OCI-M1 (cell line): ENCODE data around the gene NUP214.

Experiments used
- DNase-seq: peaks from one replicate; lab custom pipeline; 2025; lab: John Stamatoyannopoulos, UW

The NUP214 gene

DNA sequence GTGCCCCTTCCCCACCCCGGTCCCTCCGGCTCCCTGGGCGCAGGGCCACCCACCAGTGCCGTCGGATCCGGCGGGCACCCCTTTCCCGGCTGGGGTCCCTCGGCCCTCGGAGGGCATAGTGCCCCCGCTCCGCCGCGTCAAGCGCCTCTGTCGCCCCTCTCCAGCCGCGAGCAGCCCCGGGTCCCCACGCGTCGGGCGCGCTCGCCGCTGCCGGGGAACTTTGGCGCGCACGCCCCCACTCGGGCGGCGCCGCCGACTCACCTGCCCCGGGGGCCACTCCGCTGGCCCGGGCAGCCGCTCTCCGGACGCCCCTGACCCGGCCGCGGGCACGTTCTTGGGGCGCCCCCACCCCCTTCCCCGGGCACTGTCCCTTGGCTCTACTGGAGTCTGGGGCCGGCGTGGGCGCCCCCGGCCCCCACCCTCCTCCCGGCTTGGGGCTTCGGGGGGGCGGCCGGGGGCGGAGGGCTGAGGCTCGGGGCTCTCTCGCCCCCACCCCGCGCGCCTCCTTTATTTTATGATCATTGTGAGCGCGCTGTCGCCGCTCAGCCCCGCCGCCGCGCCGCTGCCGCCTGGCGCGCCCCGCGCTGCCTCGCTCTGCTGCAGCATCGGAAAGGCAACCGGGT is 152.0 kb downstream of the NUP214 start:
- DNase-seq = peak; percentile 36

DNA sequence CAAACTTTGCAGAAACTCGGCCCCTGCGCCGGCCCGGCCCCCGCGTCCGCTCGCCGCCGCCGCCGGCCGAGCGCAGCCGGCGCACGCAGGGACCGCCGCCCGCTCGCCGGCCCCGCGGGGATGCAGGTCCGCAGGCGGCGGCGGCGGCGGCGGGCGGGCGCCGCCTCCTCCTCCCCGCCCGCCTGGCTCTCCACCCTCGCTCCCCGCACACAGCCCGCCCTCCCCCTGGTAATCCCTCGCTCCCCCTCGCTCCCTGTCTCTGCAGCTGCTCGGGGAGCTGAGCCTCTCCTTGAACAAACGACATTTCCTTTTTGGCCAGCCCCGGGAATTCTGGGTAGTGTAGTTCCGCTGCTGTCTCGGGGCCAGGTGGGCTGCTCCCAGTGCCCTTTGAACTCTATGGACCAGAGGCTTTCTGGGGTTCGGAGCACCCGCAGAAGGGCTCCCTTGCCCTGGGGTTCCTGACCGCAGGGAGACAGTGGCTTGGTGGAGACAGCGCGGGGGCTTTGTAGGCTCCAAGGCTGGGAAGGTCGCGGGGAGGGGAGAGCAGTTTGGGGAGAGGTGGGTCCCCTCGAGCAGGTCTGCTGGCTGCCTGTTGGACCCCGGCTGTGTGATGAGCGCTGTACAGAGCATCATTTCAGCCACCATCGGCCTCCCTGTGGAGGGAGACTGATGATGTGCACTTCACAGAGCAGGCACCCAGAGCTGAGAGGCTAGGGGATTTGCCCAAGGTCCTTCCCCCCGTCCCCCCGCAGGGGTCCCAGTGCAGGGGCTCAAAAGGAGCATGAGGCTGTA is 152.7 kb downstream of the NUP214 start:
- peak; percentile 90 for DNase-seq

DNA sequence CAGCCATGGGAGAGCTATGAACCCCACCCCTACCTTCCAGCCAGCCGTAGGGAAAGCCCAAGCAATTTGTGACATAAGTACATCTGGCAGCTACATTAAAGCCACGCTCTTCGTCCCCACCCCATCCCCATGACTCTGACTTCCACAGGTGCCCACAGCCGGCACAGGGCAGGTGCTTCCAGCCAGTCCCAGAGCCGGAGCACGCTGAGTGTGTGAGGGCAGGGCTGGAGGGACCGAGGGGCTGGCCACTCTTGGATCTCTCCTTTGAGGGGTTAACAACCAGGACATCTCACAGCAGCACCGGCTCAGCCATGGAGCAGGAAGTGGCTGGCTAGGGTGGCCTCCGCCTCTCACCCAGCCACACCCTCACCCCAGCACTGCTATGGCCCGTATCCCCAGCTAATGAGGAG is 153.3 kb downstream of the NUP214 start:
- peak; percentile 21 for DNase-seq

DNA sequence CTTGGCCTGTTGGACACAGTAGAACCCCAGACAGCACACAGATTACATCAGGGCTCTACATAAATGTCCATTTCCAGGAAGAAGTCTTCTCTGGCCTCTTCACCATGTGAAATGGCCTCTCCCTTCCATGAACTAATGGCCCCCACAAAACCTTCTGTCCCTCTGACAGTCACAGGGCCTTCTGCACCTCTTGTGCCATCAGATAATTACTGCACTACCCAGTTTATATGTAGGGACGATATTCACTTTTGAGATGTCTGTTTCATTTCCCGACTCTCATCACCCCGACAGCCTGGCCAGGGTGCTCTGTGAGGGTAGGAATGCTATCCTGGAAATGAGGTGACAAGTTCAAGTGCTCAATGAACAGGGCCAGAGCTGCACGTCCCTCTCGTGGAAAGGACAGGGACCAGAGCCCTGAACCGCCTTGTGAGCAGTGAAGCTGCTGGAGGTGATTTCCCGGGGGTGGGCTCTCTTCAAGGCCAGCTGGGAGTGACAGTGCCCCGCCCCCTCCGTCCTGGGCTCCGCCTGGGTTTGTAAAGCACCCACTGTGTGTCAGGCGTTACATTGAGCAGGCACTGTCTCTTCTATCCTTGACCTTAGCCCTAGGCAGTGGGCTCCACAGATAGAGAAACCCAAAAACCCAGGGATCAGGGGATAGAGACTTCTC is 153.9 kb downstream of the NUP214 start:
- no peak for DNase-seq

DNA sequence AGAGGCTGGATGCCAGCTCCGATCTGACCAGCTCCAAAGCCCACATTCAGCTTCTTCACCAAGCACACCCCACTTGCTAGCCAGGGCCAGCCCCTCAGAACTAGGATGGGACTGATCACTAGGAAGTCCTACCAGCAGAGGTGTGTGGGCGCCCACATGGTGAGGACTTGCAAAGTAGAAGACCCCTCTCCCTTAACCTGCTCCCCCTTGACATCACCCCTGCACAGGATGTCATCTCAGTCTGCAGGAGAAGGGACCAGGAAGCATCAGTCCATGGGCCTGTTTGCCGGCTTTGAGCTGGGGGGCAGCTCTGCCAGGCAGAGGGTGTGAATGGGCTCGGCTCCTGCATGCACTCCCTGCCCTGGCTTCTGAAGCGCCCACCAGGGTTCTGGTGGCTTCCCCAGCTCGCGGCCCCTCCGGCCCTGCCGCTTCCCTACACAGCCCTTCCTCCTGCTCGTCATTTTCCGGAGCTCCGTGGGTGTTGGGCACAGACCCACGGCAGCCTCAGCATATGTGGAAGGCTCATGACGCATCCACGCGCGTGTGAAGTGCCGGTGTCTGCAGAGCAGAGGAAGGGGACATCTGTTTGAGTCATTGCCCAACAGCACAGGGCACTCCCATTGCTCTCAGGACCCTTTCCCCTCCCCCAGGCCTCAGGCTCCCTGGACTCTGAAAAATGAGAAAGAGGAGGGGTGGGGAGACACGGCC is 154.6 kb downstream of the NUP214 start:
- no peak for DNase-seq

DNA sequence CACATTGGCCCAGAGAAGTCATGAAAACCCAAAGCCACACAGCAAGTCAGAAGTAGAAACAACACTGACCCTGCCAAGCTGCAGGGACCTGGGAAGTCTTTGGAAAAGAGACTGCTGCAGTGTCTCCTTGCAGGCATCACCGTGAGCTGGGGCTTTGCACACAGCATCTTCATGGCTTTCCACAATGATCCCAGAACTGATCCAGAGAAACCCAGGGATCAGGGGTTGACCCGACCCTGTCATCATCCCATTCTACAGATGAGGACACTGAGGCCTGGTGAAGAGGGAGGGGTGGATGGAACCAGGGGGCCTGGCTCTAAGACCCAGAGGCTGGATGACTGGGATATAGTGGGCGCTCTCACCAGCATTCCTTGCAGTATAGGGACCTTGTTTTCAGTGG is 155.3 kb downstream of the NUP214 start:
- no peak for DNase-seq

DNA sequence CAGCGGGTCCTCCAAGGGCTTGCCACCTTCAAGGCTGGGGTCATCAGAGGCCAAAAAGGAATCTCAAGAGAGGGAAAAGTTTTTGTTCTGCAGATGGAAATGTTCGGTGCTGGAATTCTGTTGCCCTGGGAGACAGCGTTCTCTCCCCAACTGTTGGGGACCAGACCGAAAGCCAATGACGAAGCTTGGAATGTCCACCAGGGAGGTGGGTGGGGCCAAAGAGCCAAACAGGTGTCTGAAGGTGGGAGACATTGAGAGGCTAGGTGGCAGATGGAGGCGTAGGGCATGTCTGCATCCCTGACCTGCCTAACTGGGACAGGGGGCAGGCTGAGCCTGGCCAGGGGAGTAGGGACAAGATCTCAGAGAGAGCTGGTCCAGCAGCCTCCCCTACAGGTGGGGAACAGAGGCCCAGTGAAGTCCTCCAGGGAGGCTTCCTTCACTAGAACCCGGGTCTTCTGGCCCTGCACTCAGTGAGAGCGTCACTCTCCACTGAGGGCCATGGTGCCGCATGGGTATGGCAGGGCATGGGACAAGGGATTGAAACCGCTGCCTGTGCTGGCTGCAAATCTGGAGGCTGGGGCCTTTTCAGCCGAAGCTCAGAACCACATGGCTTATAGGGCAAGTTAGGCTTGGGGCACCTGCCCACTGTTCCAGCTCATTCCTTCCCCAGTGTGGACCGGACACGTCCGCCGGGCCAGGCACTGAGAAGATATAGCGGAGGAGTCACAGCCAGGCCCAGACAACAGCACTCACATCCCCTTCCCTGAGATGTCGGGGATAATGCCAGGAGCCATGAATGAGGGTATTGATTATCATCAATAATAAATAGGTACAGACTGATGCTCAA is 156.0 kb downstream of the NUP214 start:
- no peak for DNase-seq

DNA sequence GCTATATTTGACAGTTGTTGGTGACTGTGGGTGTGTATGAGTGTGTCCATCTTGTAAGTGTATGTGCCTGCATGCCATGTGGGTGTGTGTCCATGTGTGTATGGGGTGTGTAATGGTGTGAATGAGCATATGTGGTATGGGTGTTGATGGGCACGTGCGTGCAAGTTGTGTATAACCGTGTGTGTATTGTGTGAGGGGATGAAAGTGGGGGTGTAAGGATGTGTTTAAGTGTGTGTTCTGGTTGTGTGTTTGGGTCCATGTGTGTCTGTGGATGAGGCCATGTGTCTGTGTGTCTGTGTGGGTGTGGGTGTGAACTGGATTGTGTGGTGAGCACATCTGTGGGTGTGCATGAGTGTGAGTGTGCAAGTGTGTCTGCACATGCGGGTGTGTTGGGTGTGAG is 156.8 kb downstream of the NUP214 start:
- DNase-seq = no peak

DNA sequence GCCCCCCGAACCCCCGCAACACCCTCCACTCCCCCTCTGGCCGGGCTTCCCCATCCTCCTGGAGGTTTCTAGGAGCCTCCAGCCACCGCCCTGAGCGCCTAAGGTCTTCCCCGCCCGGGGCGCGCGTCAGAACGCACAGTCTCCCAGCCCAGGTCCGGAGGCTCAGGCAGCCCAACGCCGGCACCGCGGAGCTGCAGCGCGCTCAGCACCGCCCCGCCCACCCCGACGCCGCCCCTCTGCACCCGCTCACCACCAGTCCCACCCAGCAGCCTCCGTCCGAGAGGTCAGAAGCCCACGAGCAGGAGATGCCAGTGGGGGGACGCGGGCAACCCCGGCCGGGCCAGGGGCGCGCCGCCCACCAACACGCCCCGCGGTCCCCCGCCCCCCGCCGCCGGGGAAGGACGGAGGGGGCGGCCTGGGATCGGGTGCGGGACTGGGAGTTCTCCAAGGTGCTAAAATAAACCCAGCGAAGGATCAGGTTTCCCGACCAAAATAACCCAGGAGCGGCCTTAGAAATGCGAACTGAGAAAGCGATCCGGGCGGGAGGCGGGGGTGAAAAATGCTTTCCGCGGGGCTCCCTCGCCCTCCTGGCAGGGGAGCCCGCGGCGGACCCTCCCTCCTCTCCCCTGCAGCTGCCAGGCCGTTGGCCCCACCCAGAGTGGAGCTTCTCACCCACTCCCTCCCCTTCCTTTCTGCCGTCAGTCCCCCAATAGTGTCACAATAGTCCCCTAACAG is 157.5 kb downstream of the NUP214 start:
- DNase-seq = no peak
